Stimulated activated CD4-positive, alpha-beta T cell treated with anti-CD3 and anti-CD28 coated beads, Interleukin-4, amount 100 ng/mL, for 1 hour (primary cell): ENCODE results near the gene RTN4RL2.

ENCODE experiments used
- DNase-seq: peaks from one replicate; pipeline ENCODE4 v3.0.0-alpha.2; 2020

Gene RTN4RL2

DNA sequence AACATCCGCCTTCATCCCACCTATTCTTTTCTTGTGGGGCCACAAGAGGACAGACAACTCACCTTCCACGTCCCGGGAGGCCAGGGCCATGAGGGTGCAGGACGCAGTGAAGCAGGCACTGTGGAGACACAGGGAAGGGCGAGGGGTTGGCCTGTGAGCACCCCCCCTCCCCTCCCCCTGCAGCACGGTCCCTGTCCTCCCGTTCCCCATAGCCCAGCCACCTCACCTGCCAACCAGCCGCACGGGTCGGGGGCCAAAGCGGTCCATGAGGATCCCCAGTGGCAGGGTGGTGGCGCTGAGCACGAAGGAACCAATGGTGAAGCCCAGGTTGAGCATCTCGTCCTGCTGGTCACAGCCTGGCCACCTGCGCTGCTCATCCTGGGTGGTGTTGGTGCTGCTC, 40.6 kb downstream of the RTN4RL2 start:
- no peak for DNase-seq

- no peak for DNase-seq
Observed at GRCh38 chr11:57501953-57502352, 41.6 kb downstream of the RTN4RL2 start.

- DNase-seq: no peak
Observed at GRCh38 chr11:57502376-57502775, 42.0 kb downstream of the RTN4RL2 start.

- DNase-seq: no peak
Observed at GRCh38 chr11:57502870-57503269, 42.5 kb downstream of the RTN4RL2 start.

DNA sequence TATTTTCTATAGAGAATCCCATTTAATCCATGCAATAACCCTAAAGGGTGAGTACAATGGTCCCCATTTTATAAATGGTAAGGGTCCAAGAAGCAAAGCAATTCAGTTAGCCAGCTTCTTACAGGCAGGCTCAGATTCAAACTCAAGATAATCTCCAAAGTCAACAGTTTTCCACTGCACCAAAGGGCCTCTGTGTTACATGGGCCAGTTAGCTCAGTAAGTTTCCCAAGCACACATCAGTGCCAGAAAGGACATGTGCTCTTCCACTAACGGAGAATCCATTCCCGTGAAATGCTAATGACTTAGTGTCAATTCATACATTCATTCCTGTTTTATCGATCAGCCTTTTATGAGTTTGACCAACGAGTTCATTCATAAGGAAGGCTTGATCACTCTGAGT, 44.2 kb downstream of the RTN4RL2 start:
- DNase-seq: no peak

- DNase-seq: no peak
Observed at GRCh38 chr11:57506522-57506921, 46.2 kb downstream of the RTN4RL2 start.

- no peak for DNase-seq
Observed at GRCh38 chr11:57508341-57509170, 48.2 kb downstream of the RTN4RL2 start.

DNA sequence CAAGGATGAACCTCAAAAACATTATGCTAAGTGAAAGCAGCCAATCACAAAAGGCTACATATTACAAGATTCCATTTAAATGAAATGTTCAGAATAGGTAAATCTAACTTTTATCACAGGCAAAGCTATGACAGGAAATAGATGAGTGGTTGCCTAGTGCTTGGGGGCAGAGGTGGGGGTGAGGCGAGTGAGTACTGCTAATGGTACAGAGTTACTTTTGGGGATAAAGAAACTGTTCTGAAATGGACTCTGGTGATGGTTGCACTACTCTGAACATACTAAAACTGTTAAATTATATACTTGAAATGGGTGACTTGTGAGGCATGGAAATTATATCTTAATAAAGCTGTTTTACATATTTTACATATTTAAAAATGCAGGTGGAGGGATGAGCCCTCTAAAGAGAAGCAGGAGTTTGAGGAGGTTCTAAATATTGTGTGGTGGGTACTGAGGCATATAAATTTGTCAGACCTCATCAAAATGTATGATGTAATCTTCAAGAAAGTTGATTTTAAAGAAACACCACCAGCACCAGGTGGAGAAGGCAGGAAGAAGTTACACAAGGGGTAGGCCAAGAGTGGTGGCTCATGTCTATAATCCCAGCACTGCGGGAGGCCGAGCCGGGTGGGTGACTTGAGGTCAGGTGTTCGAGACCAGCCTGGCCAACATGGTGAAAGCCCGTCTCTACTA, 51.6 kb downstream of the RTN4RL2 start:
- DNase-seq: no peak

DNA sequence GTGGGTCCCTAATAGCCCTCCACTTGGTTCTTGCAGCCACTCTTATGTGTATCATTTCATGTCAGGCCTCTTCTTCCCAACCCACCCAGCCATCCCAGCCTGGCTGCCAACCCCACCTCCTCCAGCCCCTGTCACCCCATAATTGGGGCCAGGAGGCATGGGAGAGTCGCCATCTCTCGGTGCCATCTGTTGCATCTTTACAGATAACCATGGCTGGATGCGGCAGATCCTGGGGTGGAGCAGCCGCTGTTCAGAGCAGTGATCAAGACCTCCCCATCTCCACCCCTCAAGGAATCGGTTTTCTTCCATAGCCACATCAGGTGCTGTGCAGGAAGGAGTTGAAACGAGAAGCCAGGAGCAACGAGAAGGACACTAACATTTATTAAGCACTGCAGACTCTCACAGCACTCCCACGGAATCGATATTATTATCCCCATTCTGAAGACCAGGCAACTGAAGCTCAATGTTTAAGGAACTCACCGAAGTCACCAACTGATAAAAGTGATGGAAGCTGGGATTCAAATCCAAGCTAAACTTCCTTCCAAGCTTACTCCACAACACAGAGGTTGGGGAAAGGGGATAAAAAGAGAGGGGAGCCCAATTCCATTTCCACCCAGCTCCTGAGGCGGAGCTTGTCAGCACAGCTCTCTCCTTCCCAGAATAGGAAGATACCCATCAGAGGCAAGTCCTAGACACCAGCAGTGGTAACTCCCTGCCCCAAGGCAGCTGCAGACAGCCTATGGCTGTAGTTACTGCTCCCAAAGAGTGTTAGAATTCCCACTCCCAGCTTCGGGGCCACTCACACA, 52.5 kb downstream of the RTN4RL2 start:
- DNase-seq: no peak

DNA sequence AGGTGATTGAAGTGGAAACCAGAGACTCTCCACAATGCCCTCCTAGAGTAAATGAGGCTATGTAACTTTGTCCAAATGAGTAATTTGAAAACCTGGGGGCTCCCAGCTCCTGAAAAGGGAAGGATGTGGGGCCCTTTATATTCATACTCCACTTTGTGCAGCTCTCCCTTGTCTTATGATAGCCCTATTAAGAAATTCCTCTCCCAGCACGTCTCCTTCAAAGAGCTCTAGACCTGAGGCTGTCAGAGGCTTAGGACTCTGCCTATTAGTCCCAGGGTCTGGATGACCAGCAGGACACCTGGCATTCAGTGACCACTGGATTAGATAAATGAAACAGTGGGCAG, 53.1 kb downstream of the RTN4RL2 start:
- no peak for DNase-seq

DNA sequence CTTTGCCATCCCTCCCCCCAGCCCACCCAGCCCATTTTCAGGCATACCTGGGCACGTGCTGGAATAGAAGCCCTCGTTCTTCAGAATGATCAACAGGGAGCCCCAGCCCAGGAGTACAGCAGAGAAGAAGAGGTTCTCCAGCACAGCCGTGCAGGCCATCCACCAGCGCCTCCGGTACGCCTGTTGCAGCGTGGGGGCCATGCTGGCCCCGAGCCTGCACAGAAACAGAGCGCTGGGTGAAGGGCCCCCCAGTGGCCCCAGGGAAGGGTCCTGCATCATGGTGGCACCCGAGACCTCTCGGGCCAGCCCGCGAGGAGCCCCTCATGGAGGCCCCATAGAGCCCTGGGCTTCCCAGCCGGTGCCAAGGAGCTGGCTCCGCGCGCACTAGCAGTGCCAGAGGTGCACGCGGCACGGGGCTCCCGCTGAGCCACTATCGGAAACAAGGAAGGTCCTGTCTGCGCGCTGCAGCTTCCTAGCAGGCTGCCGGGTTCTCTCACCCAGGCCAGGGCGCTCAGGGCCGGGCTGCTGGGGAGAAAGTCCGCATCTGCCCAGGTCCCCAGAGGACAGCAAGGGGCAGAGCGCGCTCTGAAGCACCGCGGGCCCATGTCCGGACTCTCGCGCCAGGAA, 53.7 kb downstream of the RTN4RL2 start:
- peak; percentile 44 for DNase-seq

DNA sequence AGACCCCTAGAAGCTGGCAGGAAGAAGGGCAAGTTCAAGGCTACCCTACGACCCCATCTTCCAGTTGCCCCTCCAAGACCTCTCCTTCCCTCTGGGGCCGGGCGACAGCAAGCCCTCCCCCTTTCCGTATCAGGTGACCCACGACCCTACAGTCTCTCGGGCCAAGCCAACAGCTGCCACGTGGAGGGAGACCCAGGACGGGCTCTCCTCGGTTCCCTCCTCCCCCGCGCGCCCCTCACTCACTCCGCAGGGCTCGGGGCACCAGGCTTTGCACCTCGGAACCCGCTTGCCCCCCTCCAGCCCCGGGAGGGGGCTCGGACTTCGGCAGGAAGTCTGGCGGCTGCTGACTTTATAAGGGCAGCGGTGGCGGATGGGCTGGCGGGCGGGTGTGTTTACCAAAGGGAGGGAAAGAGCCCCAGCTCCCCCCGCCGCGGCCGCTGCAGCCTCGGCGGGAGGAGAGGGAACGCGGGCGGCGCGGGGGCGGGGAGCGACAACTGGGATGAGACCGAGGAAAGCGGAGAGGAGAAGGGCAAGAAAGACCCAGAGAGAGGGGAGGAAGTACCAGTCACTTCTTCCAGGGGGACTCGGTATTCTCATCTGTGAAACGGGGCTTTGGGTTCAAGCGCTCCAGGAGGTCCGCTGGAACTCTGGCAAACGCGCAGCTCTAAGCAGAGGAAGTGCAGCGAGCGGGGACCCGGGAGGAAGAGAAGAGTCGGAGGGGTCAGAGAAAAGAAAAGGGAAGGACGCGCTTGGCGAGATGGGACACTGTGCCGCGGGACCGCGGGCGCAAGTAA, 54.4 kb downstream of the RTN4RL2 start:
- DNase-seq: peak; percentile 61

DNA sequence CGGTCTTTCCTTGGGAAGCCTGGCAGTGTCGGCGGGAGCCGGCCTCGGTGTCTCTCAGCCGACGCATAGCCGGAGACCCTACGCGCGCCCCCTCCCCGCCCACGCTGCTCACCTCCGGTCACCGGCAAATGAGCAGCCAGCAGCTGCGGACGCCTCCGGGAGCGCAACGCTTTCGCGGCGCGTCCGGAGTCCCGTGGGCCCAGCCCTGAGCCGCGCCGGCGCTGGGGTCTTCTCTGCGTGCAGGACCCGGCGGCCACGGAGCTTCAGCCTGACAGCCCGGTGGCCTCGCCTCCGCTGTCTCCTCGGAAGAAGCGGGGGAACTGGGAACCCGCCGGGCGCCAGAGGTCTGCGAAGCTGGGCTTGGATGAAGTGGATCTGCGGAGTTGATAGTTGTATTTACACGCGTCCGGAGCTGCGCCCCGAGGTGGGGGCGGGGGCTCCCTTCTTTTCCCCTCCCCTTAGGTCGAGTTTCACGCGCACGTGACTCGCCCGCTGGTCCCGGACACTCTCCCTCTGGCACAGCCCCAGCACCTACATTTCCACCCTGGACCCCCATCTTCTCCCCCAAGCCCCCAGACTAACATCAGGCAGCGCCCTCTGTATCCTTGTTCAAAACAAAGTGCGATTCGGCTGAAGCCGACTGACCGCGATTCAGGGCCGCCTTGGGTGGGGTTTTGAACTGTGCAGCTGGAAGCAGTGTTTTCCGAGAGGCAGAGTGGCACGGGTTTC, 55.2 kb downstream of the RTN4RL2 start, which contains the start of gene SLC43A1:
TSS of gene SLC43A1 (minus strand) at position 371 of the 729 bp plus-strand sequence. CDS start 1,591 bp downstream, outside the sequence.
- DNase-seq: peak; percentile 46

GRCh38 chr11:57516061-57516443, 55.7 kb downstream of the RTN4RL2 start:
- DNase-seq: no peak

DNA sequence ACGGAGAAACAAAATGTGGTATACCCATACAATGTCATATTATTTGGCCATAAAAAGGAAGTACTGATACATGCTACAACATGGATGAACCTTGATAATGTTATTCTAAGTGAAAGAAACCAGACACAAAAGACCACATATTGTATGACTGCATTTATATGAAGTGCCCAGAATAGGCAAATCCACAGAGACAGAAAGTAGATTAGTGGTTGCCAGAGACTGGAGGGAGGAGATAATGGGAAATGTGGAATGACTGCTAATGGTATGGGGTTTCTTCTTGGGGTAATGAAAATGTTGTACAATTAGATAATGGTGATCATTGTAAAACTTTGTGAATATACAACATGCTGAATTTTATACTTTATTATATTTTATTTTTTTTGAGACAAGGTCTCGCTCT, 60.8 kb downstream of the RTN4RL2 start:
- no peak for DNase-seq

GRCh38 chr11:57523419-57523818, 63.1 kb downstream of the RTN4RL2 start:
- no peak for DNase-seq
